Upper lobe of left lung (tissue), 4 donors: ENCODE measurements around the gene PMPCA.

Source experiments
- CTCF ChIP-seq, 6 experiments: fragments of 450-650 bp in 4 of 6; fragments of 200-600 bp in 2 of 6; sonication (generic) in 2 of 6; IDR thresholded peaks; one replicate each; pipeline ENCODE4 v1.5.1; 2016 to 2019; ENCODE audit warnings: antibody characterized with exemption in 6 of 6
- POLR2AphosphoS5 ChIP-seq, 2 donors: sonication (generic); formaldehyde crosslinking; IDR thresholded peaks; one replicate each; pipeline ENCODE4 v1.5.1; 2017; ENCODE audit warnings: antibody characterized with exemption in 2 of 2

- TF ChIP-seq CTCF (IDR thresholded peaks at IDR 0.05) (no peak), POLR2AphosphoS5 (IDR thresholded peaks at IDR 0.05) (no peak)
These were observed 62.3 kb downstream of the PMPCA start for GRCh38 chr9:136472640-136473353.
